HG03378 (cell line): ENCODE measurements around the gene VTCN1.

Experiments
- ATAC-seq: cut with Tn5 transposase; IDR thresholded peaks from one replicate; pipeline ENCODE4 v1.9.1; 2021; ENCODE audit warnings: mild to moderate bottlenecking, moderate library complexity; ENCODE audit not compliant: unreplicated experiment

The VTCN1 gene

GRCh38 chr1:117210386-117210785, 341 bp downstream of the VTCN1 start:
- no peak for ATAC-seq

- ATAC-seq: no peak
Measured at GRCh38 chr1:117209094-117209493, 1.6 kb downstream of the VTCN1 start.

GRCh38 chr1:117208580-117208979, 2.1 kb downstream of the VTCN1 start:
- no peak for ATAC-seq

DNA sequence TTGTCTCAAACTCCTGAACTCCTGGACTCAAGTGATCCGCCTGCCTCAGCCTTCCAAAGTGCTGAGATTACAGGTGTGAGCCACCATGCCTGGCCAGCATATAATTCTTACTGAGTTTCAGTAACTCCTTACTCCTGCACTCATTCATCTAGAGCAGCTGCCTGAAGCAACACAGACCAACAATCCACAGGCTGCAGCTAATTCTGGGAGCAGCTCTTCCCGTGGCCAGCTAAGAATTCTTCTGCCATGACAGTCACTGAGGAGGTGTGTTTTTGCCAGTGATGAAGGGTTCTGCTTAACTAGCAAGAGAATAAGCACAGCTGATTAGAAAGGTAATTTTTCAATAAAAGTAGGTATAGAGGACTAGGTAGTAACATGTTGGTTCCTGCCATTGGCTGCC, 5.4 kb downstream of the VTCN1 start:
- no peak for ATAC-seq

DNA sequence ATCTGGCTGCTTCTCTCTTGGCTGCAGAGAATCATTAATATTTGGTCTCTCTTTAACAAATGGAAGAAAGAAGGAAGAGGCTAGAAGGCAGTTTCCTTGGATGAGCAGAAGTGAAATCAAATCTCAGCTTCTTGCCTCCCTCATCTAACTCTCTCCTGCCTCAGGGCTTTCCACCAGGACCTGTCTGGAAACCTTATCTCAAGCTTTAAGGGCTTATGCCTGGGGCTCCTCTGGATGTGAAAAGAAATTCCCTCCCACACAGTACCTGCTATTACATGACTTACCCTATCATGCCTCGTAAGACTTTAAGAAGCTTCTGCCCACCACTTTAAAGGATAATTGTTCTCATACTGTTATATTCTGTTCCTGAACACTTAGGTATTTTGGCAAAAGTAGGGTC, 8.9 kb downstream of the VTCN1 start:
- ATAC-seq: no peak

DNA sequence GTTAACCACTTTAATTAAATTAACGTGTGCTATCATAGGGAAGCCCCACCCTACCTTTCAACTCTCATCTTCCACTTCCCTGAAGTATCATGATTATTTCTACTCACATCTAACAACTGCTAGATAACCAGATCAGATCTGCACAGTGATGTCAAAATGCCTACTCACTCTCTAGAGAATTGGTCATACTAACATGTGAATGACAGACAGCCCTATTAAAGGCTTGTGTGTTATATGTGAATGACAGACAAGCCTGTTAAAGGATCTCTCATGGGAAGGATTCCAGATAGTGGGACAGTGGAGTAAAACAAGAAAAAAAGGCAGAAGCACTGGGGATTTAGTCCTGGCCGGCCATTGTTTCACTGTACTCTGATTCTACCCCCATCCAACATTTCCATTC, 12.6 kb downstream of the VTCN1 start:
- ATAC-seq: no peak

DNA sequence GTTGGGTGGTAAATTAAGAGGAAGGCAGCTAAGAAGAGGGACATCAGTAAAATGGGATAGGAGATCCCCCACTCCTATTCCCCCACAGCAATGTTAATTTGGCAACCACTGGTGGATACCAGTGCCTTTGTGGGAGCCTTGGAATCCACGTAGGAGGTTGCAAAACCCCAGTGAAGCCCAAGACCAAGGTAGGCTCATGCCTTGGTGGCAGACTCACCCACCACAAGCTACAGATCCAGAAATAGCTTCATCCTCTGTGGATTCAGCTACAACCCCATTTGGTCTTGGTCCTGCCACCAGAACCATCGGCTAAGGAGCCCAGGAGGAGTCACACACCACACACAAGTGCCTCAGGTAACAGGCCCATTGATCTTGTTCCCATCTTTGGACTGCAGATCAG, 21.0 kb downstream of the VTCN1 start:
- ATAC-seq: no peak

DNA sequence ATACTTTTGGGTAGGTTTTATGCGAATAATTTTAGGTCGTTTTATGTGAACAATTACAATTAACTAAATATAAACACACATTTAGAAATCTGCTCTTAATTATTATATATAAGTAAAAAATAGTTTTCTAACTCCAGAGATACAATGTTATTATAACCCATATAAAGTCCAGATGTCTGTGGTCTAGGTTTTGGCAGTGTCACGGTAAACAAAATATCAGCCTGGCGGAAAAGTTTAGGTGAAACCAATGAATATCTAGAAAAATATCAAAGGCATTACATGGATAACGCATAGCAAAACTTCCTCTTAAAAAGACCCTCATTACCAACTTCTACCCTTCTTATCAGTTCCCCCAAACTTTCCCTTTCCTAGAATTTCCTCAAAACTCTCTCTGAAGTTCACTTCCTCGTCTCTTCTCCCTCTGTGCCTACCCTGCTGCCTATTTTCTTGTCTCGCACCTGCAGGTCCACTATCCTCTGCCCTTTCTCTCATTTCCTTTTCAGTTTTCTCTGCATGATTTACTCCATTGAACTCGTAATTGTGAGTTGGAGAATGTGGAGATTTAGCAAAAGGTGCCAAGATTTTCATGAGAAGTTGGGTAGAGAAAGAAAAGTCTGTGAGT, 21.8 kb downstream of the VTCN1 start:
- no peak for ATAC-seq

GRCh38 chr1:117188170-117188815, 22.4 kb downstream of the VTCN1 start:
- no peak for ATAC-seq

GRCh38 chr1:117183112-117183511, 27.6 kb downstream of the VTCN1 start:
- no peak for ATAC-seq

GRCh38 chr1:117182319-117182718, 28.4 kb downstream of the VTCN1 start:
- no peak for ATAC-seq

DNA sequence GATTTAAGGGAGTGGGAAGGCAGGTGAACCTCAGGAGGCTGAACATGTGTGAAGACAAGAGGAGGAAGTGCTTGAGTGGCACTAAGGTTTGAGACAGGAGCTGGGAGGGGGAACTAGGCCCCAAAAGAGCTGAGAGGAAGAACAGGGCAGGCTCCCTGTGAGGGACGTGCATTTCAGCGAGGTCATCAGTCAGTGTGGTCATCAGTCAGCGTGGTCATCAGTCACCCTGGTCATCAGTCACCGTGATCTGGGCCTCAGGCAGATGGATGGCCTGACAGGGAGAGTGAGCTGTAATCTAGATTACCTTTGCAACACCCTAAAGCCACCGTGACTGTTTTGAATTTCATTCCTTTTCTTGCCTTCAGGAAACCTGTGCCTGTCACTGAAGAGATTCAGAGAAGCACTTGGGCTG, 29.1 kb downstream of the VTCN1 start:
- no peak for ATAC-seq

- no peak for ATAC-seq
Measured at GRCh38 chr1:117180147-117180967, 30.4 kb downstream of the VTCN1 start.

DNA sequence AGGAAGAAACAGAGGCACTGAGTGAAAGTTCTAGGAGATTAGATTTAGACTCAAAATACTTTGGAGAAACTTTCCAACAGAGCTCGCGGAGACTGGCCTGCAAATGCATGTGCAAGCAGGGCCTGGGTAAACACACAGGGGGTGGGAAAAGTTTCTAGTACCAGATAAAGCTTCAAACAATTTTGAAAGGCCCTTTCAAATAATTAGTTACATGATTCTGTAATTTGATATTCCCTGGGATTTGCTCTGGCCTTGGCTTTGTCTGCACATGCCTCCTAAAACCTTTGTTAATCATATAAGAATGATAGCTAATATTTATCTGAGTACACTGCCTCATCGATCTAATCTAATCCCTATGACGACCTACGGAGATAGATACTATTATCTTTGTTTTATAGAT, 31.3 kb downstream of the VTCN1 start:
- no peak for ATAC-seq

- no peak for ATAC-seq
Measured at GRCh38 chr1:117178756-117179155, 32.0 kb downstream of the VTCN1 start.

DNA sequence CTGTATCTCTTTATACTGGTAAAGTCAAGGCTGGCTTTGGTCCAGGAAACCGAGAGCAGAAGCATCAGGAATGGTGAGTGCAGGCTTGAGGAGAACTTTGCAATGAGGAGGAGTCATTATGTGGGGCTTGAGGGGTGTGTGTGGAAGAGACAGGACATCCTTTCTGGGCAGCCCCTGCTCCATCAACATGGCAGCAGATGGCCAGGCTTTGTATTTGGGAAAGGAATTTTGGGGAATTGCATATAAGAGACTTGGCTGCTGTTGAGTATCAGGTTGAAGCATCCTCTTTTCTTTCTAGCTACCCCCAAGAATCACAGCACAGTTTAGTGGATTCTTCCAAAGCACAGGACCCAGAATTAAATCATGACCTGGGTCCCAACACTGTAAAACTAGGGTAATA, 33.4 kb downstream of the VTCN1 start:
- ATAC-seq: no peak

- ATAC-seq: no peak
Measured at GRCh38 chr1:117176579-117176978, 34.1 kb downstream of the VTCN1 start.

DNA sequence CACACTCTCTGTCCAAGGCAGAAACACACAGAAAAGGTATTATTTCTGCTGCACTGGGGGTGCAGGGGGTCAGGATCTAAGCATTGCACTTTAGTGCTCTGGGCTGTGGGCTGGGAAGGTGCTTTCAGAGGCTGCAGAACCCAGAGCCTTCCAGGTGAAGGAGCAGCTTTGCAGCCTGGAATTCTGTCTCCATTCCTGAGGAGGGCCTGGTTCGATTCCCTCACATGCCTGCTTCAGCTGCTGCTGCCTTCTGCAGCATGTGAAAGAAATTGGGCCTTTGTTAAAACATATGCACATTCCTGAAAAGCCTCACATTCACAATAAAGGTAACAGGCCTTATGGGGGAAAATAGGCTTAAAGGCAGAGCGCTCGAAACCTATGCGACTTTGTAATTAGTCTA, 35.9 kb downstream of the VTCN1 start:
- no peak for ATAC-seq

GRCh38 chr1:117173691-117174090, 37.0 kb downstream of the VTCN1 start:
- no peak for ATAC-seq

DNA sequence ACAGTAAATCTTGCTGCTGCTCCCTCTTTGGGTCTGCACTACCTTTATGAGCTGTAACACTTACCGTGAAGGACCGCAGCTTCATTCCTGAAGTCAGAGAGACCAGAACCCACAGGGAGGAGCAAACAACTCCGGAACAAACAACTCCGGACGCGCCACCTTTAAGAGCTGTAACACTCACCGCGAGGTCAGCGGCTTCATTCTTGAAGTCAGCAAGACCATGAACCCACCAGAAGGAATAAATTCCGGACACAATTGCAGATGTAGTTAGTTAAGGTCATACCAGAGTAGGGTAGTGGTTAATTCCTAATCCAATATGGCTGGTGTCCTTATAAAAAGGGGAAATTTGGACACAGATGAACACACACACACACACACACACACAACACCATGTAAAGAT, 37.7 kb downstream of the VTCN1 start:
- ATAC-seq: no peak

DNA sequence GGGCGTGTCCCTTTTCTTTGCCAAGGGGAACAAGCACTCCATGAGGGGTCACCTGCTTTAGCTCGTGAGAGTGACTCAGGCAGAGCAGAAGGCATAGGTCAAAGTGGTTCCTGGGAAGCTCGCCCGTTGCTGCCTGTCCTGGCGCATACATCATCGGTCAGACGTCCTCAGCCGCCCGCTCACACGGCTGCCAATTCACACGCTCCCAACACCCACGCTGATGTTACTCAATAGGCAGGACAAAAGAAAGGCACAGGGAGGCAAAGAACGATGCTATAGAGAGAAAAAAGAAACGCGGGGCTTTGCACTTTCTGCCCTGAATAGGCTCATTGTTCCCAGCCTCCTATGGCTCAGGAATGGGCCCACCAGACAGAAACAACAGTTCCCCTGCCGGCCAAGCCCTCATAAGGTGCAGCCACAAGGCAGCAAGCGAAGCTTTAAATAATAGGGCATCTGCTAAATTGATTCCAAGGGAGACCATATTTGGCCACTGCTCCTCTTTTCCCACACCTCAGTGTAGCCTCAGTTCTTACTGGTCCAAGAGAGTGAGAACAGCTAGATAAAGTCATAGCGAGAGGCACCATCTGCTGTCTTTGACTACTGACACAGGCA, 38.7 kb downstream of the VTCN1 start:
- ATAC-seq: no peak
